HG03558 (cell line): ENCODE results near the gene LDAH.

Experiments
- ATAC-seq: cut with Tn5 transposase; IDR thresholded peaks from one replicate; pipeline ENCODE4 v1.9.1; 2021; ENCODE audit warnings: moderate number of reproducible peaks; ENCODE audit not compliant: unreplicated experiment; ENCODE audit errors: extremely low read depth

The LDAH gene

DNA sequence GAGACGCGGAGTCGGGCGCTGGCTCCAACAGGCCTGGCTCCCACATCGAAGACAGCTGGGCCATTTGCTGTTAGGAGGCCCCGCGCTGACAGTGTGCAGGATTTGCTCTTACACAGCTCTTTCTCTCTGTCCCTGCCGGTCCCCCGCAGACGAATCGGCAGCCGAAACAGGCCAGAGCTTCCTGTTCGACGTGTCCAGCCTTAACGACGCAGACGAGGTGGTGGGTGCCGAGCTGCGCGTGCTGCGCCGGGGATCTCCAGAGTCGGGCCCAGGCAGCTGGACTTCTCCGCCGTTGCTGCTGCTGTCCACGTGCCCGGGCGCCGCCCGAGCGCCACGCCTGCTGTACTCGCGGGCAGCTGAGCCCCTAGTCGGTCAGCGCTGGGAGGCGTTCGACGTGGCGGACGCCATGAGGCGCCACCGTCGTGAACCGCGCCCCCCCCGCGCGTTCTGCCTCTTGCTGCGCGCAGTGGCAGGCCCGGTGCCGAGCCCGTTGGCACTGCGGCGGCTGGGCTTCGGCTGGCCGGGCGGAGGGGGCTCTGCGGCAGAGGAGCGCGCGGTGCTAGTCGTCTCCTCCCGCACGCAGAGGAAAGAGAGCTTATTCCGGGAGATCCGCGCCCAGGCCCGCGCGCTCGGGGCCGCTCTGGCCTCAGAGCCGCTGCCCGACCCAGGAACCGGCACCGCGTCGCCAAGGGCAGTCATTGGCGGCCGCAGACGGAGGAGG, 152.4 kb downstream of the LDAH start:
- ATAC-seq = no peak

DNA sequence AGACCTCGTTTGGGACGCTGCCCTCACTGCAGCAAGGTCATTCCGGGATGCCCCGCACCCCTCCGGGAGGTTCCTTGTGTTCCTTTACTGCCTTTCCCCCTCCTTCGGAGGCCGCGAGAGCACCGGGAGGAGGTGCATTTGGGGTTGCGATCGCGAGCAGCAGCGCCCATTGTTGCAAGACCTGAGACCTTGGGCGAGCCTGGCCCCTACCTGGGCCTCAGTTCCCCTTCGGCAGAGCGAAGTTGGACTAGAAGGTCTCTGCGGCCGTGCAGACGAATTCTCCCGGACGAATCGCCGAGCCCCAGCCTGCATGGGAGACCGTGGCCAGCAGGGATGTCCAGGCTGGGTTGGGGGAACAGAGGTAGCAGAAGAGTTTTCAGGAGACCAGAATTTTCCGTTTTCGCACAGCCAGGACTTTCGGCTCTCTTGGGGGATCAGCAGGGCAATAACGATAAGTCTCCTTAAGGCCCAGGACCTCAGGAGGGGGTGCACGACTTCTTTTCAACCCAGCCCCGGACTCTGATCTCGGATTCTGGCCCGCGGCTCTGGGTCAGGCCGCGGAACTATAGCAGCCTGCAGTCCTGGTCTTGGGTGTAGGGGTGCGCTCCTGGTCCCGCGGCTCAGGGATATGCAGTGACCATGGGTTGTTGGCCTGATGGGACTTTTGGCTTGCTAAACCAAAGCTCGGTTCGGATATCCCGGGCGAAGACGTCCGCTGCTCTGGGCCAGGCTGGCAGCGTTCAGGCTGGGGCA, 153.2 kb downstream of the LDAH start:
- ATAC-seq = no peak

DNA sequence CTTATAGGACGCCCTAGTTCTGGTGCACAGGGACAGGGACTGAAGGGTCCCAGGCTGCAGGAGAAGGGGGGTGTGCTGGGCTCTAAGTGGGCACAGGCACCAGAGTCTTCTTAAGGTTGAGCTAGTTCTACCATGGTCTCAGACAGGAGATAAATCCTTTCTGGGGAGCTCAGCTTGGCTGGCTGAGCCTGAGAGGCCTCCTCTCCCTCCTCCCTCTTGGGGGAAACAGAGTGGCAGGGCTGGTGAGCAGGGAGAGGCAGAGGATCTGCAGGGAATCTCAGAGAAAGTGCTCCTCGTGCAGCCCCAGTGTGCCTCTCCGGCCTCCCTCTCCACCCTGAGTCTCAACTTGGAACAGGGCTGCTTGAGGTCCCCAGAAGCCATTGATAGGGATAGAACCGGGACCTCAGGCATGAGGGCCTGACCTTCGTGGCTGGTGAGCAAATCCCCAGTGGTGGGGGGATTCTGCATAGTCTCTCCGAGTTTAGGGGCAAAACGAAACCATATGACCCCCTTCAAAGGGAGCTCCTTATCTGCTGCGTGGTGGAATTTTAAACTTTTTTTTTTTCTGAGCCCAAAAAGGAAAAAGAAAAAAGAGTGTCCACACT, 153.9 kb downstream of the LDAH start:
- no peak for ATAC-seq

DNA sequence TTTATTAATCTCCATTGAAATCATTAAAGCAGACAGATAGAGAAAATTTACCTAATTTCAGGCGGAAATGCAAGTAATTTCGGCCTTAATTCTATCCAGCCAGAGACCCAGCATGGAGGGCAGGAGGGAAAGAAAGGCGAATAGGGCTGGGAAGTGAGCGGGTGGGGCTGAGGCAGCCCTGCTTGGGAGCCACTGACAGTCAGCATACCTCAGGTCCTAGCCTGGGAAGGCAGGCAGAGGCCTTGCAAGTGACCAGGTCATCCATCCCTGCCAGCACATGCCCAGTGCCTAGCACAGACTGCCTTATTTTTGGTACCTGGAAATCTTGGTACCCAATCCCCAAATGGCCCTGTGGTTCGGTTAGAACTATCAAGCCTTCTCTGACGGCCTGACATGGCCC, 154.4 kb downstream of the LDAH start:
- no peak for ATAC-seq

DNA sequence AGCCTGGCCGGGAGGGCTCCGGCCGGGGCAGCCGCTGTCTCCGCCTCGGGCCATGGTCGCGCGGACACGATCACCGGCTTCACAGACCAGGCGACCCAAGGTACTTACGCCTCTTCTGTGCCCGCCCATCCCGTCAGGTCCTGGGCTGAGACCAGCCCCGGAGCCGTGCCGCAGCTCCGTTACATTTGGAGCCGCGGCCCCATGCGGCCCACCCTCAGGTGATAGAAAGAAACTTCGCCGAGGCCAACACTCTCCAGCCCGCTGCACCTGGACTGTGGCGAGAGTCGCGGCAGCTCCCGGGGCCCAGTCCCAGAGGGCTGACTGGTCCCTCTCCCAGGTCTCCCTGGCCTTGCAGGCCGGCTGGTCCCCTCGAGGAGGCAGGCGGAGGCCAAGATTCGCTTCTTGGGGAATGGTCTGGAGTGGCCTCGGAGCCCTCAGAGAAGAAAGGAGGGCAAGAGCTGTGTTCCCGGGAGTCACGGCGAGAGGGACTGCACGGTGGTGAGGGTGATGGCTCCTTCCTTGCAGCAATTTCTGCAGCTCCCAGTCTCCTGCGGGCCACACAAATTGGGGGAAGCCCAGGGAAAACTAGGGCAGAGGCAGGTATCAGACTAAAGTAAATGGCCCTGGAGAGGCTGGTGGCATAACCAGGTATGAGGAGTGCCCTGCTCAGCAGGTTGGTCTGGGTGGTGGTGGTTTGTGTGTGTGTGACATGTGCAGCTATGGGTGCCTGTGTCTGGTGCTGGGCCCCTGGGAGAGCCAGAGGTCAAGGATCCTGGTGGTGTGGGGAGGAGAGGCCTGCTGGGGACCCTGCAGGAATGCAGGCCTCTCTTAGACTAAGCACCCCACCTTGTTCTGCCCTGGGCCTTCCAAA, 155.1 kb downstream of the LDAH start:
- no peak for ATAC-seq

DNA sequence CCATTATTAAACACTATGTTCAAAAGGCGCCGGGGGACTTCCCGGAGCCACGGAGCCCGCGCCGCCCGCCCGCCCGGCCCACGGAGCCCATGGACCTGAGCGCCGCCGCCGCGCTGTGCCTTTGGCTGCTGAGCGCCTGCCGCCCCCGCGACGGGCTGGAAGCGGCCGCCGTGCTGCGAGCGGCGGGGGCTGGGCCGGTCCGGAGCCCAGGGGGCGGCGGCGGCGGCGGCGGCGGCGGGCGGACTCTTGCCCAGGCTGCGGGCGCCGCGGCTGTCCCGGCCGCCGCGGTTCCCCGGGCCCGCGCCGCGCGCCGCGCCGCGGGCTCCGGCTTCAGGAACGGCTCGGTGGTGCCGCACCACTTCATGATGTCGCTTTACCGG, 155.8 kb downstream of the LDAH start:
- no peak for ATAC-seq

DNA sequence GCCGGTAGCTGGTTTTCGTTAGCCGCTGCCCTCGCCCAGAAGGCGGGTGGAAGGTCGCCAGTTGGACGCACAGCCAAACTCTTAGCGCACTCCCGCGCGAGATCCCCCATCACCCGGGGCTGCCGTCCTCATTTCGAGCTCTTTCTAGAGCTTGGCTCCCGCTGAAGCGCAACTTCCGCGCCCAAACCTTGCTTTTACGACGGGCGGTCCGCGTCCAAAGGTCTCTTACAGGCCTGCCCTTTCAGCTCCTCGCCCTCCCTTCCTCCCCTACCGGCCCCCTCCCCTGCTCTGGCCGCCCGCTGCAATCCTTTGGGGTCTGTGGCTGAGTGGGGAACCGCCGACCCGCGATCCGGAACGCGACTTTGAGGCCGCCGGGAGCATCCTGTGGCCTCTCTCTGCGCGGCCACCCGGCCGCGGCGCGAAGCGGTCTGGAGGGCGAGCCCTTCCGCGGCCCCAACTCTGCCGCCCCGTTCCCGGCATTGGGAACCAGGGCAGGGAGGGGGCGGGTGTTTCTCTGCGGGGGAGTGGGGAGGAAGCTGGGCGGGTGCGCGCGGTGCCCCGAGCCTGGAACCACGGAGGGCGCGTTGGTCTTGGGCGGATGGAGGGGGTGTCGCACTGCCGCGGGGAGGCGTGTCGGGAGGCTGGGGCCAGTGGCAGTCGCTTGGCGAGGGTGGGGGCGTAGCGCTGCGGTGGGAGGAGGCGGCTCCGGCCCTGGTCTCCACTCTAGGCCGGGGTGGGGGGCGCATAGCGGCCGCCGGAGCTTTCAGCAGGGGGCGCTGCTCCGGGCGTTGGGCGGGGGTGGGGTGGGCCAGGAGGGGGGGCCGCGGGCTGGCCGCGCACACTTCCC, 156.4 kb downstream of the LDAH start, which contains the start of gene GDF7:
GDF7 (plus strand) TSS at position 841 of the 847 bp plus-strand sequence. CDS start 96 bp downstream, outside the sequence.
- ATAC-seq = no peak

DNA sequence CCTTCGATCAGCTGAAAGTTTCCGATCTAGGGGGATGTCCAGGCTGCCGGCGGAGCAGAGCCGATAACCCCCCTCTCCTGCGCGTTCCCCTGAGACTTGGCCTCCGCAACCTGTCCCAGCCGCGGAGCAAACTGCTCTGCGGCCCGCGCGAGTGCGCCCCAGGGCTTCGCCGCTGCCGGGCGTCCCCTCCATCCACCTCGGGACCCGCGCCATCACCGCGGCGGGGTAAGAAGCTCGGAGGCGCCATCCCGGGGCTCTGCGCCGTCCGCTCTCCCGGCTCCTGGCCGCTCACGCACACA, 156.9 kb downstream of the LDAH start:
- no peak for ATAC-seq

DNA sequence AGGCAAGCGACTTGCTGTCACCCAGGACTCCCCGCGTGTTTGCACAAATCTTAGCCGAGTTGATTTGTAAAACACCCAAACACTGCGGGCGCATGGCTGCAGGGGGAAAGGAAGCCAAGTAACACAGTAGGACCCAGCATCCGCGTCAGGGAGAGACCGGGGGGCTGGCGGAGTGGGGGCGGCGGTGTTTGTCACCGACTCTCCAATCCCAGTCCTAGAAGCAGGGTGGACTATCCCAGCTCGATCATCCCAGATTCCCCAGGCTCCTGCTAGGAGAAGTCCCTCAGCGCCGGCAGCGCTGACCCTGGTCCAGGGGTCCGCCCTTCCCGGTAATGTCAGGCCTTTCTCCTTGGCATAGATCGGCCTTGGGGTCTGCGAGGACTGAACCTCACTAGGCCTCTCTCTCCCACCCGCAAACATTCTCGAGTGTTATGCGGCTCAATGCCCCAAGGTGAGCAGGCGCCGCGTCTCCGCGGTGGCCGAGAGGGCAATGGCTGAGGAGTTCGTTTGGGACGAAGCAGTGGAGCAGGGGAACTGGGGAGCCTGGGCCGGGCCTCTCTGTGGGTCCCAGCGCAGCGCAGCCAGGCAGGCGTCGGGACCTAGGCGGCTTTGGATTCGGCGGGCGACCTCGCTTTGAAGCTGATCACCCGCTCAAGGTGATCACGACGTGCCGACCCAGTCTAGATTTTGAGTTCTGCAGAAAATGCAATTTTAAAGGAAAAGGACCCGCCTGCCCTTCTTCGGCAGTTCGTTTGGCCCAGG, 157.5 kb downstream of the LDAH start:
- no peak for ATAC-seq

DNA sequence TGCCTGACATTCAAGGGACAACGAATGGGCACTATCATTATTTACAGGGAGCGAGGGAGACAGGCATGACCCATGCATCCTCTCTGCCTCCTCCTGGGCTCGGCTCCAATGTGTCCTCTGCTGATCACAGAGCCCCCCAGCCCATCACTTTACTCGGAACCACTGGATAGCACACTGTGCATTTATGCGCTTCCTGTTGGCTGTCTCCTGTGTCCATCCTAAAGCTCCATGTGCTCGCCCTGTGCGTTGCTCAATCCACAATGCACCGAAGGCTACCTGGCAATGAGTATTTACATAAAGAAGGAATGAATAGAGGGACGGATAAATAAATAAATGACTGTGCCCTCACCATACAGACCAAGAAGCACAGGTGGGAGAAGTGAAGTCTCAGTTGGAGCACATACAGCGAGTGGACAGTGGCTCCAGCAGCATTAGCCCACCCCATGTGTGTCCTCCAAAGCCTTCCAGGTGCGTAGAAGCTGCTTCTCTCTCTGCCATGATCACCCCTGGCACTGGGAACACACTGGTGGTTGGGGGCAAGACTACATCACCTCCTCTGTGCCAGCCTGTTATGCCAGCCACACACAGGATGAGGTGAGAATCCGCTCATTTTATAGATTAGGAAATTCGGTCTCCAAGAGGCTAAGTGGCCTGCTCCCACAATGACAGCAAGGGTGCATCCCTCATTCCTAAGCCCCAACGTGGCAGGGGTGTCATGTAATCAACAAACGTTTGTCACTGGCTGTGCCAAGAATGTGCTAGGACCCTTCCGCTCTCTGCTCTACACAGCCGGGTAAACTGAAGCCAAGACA, 158.3 kb downstream of the LDAH start:
- no peak for ATAC-seq

DNA sequence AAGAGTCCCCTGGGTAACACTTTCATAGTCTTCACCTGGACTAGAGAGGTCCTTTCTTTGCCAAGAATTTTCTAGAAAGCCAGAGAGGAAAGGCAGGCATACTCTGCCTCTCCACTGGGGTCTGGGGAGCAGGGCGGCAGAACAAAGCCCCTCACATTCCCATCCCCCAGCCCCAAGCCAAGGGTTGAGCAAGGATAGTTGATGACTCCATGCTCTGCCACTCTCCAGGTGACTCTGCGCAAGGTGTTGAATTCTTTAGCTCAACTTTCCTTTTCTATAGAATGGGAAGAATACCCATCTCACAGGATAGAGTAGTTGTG, 158.9 kb downstream of the LDAH start:
- ATAC-seq = no peak

DNA sequence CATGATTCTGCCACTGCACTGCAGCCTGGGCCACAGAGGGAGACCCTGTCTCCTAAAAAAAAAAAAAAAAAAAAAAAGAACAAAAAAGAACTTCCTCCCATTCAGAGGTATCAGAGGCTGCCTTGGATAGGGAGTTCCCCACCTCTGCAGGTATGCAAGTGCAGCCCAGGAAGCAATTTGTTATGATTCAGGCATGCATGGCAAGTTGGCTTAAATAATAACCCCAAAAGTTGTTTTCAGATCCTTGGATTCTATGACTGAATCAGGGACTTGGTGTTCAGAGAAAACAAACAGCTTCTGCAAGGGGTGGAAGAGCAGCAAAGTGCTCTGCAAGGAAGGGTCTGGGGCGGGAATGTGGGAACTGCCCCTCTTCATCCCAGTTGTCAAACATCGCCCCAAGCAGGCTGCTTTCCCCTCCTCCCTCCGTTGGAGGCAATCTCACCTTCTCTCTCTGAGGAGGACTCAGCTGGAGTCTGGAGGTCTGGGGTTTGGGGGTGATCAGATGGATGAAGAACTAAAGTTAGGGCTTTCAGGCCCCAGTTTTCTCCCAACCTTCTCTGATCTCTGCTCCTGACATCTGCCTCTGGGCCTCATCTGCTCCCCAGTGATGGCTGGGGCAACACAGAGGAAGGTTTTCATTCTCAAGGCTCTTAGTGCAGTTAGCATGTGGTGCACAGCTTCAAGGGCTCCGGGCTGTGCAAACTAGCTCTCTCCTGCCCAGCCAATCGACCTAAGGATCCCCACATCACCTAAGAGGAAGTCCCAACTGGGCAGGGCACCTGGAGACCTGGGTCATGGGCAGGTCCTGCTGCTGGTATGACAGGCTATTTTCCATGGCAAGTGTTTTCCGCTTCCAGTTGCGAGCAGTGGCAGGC, 159.5 kb downstream of the LDAH start:
- no peak for ATAC-seq

DNA sequence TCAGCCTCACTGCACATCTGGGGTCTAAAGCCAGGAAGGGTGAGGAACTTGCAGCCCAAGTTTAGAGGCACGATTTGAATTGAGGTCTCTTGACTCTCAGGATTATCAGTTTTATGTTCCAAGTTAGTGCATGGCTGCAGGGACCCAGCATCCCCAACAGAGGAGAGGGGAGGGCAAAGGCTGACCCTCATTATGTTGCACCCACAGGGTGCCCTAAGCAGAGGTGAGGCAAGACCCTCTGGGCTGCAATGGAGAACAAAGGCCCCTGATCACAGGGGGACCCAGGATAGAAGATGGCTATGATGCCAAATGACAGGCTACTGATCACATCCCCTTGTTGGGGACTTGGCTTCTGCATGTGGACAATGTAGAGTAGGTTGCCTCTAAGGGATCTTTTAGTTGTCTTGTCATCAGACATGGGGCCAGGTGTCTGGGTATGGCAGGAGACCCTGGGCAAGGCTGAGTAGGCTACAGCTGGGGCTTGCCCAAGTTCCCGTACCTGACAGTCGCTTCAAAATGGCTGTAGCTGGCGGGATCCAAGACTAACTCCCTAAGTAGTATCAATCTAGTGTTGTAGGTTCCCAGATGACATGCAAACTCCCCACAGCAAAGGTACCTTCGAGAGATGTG, 160.5 kb downstream of the LDAH start:
- ATAC-seq = no peak

DNA sequence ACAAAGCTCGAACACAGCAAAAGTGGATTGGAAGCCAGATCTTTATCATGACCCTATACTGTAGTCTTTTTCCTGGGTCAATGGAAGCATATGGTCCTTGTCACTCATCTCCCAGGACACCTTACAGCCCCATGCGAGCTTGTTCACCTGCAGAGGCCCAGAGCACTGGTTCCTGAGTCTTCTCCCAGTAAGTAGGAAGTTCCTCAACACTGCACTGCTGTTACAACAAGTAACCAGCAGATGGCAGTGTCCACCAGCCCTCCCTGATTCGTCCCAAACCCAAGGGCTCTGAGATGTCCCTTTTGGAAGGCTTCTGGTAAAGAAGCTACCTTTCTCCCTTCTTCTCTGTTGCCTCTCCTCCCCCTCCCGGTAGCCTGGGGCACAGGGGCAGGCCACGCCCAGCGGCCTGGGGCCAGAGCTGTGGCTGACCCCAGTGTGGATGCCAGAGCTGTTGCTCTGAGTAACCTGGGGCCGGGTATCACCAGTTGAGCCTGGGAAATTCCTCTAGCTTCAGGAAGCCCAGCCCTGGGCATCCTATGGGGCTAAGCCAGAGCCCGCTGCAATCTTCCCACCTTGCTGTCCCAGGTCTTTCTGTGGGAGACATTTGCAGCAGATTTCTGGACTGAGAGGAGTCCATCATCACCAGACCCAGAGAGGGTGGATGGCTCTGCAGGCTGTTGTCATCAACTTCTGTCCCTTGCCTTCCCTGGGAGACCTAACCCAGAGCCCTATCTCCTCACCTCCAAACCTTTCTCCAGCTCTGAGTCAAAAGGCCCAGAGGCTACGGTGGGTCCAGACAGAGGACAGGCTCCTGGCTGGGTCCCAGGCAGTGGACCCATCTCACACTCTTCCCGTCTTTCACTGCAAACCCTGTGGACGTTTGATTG, 161.2 kb downstream of the LDAH start:
- ATAC-seq = peak; percentile 58

DNA sequence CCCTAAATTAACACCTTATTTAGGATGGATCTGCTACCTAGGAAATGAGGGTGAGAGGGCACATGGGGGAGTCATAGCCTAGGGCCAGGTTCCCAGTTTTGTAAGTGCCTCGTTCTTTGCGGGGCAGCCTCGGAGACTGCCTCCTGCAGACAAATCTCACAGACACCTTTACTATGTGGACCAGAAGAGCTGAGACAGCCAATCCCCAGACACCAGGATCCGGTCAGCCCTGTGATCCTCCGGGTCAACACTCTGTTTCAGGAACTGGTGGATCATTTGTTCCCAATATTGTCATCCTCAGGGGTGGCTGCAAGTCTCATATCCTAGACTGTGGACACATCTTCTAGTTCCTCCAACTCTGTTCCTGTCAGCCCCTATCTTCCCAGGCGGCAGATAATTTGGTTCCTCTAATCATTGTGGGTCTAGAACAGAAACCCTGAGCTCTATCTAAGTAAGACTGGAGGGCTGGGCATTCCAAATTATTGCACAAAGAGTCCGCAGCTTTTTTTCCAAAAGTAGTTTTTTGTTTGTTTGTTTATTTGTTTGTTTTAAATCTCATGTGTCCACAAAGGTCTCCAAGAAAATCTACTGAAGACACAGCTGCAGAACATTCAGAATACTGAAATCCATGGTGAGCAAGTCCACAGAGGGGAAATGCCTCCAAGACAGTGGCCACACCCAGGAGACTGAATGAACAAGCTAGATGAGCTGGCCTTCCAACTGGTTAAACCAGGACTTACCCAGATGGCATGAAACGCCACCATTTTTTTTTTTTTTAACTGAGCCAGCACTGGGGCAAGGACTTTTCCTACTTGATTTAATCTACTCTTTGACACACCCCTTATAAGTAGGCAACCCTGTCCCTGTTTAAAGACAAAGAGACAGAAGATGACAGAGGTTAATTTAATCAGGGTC, 162.1 kb downstream of the LDAH start:
- ATAC-seq = no peak
